Measurements from ENCODE around the gene MACROD2. TPM values are rescaled to one million over a fixed set of nuclear protein-coding genes. Genes with fewer than 3 reads are reported as not detected.

The MACROD2 gene
- total RNA-seq, 2 donors from 2014 or later = 0.94 to 10.4 TPM

GRCh38 chr20:14098261-14098660, 102.9 kb downstream of the MACROD2 start:
- Histone ChIP-seq H3K4me3 (no peak overlapping the region), H3K4me1 (no peaks in the 10 kb centered on the region), H3K27me3 (no peaks in the 10 kb centered on the region), H3K9me3 (no peaks in the 10 kb centered on the region), H3K27ac (no peak overlapping the region), H3K36me3 (no peaks in the 10 kb centered on the region)
- TF ChIP-seq, protein P1, sequence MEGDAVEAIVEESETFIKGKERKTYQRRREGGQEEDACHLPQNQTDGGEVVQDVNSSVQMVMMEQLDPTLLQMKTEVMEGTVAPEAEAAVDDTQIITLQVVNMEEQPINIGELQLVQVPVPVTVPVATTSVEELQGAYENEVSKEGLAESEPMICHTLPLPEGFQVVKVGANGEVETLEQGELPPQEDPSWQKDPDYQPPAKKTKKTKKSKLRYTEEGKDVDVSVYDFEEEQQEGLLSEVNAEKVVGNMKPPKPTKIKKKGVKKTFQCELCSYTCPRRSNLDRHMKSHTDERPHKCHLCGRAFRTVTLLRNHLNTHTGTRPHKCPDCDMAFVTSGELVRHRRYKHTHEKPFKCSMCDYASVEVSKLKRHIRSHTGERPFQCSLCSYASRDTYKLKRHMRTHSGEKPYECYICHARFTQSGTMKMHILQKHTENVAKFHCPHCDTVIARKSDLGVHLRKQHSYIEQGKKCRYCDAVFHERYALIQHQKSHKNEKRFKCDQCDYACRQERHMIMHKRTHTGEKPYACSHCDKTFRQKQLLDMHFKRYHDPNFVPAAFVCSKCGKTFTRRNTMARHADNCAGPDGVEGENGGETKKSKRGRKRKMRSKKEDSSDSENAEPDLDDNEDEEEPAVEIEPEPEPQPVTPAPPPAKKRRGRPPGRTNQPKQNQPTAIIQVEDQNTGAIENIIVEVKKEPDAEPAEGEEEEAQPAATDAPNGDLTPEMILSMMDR (IDR thresholded peaks at IDR 0.05) = no peak
- DNase-seq (ENCODE audit: low spot score) = no peak

GRCh38 chr20:14113416-14113815, 118.1 kb downstream of the MACROD2 start:
- H3K36me3 ChIP-seq = no peaks in the 10 kb centered on the region
- no peaks in the 10 kb centered on the region for H3K9me3 ChIP-seq
- H3K27me3 ChIP-seq = no peaks in the 10 kb centered on the region
- no peak overlapping the region for H3K4me3 ChIP-seq
- no peak for DNase-seq (ENCODE audit: low spot score)
- no peak overlapping the region for H3K27ac ChIP-seq
- TF ChIP-seq, protein P1 (IDR thresholded peaks at IDR 0.05) = no peak
- no peaks in the 10 kb centered on the region for H3K4me1 ChIP-seq

DNA sequence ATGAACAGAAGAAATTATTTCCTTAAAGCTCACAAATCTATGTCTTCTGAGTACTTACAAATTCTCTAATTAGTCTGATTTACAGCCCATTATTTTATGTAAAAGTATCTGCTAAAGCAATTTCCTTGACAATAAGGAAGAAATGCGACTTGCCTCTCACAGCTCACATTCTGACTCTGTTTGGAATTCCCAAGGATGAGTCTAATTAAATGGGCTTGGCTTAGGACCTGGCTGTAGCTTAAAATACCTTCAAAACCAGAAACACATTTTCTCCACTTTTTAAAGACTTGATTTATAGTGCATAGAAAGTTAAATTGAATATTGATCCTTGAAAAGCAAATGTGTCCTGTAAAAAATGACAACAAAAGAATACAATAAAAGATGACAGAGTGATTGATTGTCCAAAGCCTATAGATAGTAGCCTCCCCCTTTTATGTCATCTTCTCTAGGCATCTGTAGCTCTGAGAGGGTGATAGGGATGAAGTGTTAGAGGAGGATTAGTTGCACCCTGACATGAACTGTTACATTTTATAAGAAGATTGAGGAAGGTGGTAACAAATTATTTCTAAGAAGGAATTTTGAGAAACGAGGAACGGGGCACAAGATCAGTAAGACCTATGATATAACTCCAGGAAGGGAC, 118.9 kb downstream of the MACROD2 start:
- Histone ChIP-seq H3K4me1 (no peaks in the 10 kb centered on the region), H3K9me3 (no peaks in the 10 kb centered on the region), H3K36me3 (no peaks in the 10 kb centered on the region), H3K4me3 (no peak overlapping the region), H3K27ac (no peak overlapping the region), H3K27me3 (no peaks in the 10 kb centered on the region)
- TF ChIP-seq, protein P1 (IDR thresholded peaks at IDR 0.05) = no peak
- DNase-seq (ENCODE audit: low spot score) = no peak

GRCh38 chr20:14116037-14116436, 120.7 kb downstream of the MACROD2 start:
- Histone ChIP-seq H3K4me1 (no peaks in the 10 kb centered on the region), H3K9me3 (no peaks in the 10 kb centered on the region), H3K27me3 (no peaks in the 10 kb centered on the region), H3K36me3 (no peaks in the 10 kb centered on the region), H3K27ac (no peak overlapping the region), H3K4me3 (no peak overlapping the region)
- no peak for DNase-seq (ENCODE audit: low spot score)
- TF ChIP-seq, protein P1 (IDR thresholded peaks at IDR 0.05) = no peak

- TF ChIP-seq, protein P1 (IDR thresholded peaks at IDR 0.05) = no peak
These were observed 122.5 kb downstream of the MACROD2 start for GRCh38 chr20:14117768-14118167.

DNA sequence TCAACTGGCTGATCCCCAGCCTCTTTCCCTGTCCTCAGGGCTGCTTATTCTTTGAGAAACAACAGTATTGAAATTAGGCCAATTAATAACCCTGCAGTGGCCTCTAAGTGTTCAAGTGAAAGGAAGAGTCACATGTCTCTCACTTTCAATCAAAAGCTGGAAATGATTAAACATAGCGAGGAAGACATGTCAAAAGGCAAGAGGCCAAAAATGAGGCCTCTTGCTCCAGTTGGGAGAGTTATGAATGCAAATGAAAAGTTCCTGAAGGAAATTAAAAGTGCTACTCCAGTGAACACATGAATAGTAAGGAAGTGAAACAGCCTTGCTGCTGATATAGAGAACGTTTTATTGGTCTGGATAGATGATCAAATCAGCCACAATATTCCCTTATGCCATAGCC, 131.5 kb downstream of the MACROD2 start:
- H3K4me3 ChIP-seq = no peak overlapping the region
- no peaks in the 10 kb centered on the region for H3K27me3 ChIP-seq
- no peaks in the 10 kb centered on the region for H3K36me3 ChIP-seq
- no peaks in the 10 kb centered on the region for H3K4me1 ChIP-seq
- TF ChIP-seq, protein P1 (IDR thresholded peaks at IDR 0.05) = no peak
- no peak overlapping the region for H3K27ac ChIP-seq
- no peaks in the 10 kb centered on the region for H3K9me3 ChIP-seq
- no peak for DNase-seq (ENCODE audit: low spot score)

More at GRCh38 chr20:14117768-14118167, 122.5 kb downstream of the MACROD2 start:
- Histone ChIP-seq H3K9me3 (no peaks in the 10 kb centered on the region), H3K4me3 (no peak overlapping the region), H3K36me3 (no peaks in the 10 kb centered on the region), H3K4me1 (no peaks in the 10 kb centered on the region), H3K27me3 (no peaks in the 10 kb centered on the region), H3K27ac (no peak overlapping the region)
- DNase-seq (ENCODE audit: low spot score) = no peak

Measured in right atrium auricular region (tissue), 2 donors.